GM18907 (cell line): ENCODE data around the gene TTC7B.

Experiments
- ATAC-seq: cut with Tn5 transposase; IDR thresholded peaks from one replicate; pipeline ENCODE4 v1.9.1; 2021; ENCODE audit warnings: mild to moderate bottlenecking, moderate library complexity; ENCODE audit not compliant: unreplicated experiment

TTC7B gene

GRCh38 chr14:90777830-90778485, 38.3 kb downstream of the TTC7B start:
- no peak for ATAC-seq

- ATAC-seq, result no peak
Measured at GRCh38 chr14:90777358-90777757, 38.9 kb downstream of the TTC7B start.

- no peak for ATAC-seq
Measured at GRCh38 chr14:90775441-90775840, 40.8 kb downstream of the TTC7B start.

GRCh38 chr14:90774316-90774715, 41.9 kb downstream of the TTC7B start:
- no peak for ATAC-seq

GRCh38 chr14:90773705-90774104, 42.5 kb downstream of the TTC7B start:
- no peak for ATAC-seq

- no peak for ATAC-seq
Measured at GRCh38 chr14:90773196-90773486, 43.1 kb downstream of the TTC7B start.

- no peak for ATAC-seq
Measured at GRCh38 chr14:90767899-90768298, 48.3 kb downstream of the TTC7B start.

GRCh38 chr14:90760591-90761316, 55.5 kb downstream of the TTC7B start:
- ATAC-seq, result no peak

- no peak for ATAC-seq
Measured at GRCh38 chr14:90760078-90760444, 56.2 kb downstream of the TTC7B start.

GRCh38 chr14:90759370-90760077, 56.7 kb downstream of the TTC7B start:
- ATAC-seq, result peak; percentile 34

GRCh38 chr14:90758959-90759358, 57.3 kb downstream of the TTC7B start:
- ATAC-seq, result peak; percentile 24

GRCh38 chr14:90758028-90758889, 58.0 kb downstream of the TTC7B start:
- ATAC-seq, result peak; percentile 88

GRCh38 chr14:90757452-90757851, 58.8 kb downstream of the TTC7B start:
- no peak for ATAC-seq

- ATAC-seq, result no peak
Measured at GRCh38 chr14:90756755-90757345, 59.4 kb downstream of the TTC7B start.

- no peak for ATAC-seq
Measured at GRCh38 chr14:90755661-90756304, 60.4 kb downstream of the TTC7B start.

GRCh38 chr14:90753456-90754005, 62.7 kb downstream of the TTC7B start:
- no peak for ATAC-seq

- ATAC-seq, result no peak
Measured at GRCh38 chr14:90750701-90751100, 65.5 kb downstream of the TTC7B start.

- ATAC-seq, result no peak
Measured at GRCh38 chr14:90750191-90750590, 66.0 kb downstream of the TTC7B start.

GRCh38 chr14:90747909-90748308, 68.3 kb downstream of the TTC7B start:
- ATAC-seq, result no peak

- no peak for ATAC-seq
Measured at GRCh38 chr14:90743826-90744225, 72.4 kb downstream of the TTC7B start.
